Measurements from ENCODE around the gene RHBDD3.
"Not testable (repeated sequence)": the region's sequence is repeated elsewhere in the genome, so short reads cannot be mapped to it uniquely, and the experiment has no call there.

Gene RHBDD3

GRCh38 chr22:29245626-29246385 lies 22.0 kb downstream of the RHBDD3 start:
- no peak for DNase-seq

- DNase-seq = no peak
Measured at GRCh38 chr22:29244785-29245625, 22.8 kb downstream of the RHBDD3 start.

GRCh38 chr22:29243874-29244446 lies 23.8 kb downstream of the RHBDD3 start:
- DNase-seq = no peak

GRCh38 chr22:29240481-29240880 lies 27.3 kb downstream of the RHBDD3 start:
- DNase-seq = peak; percentile 52

GRCh38 chr22:29233277-29233877 lies 34.4 kb downstream of the RHBDD3 start:
- DNase-seq = no peak

- no peak for DNase-seq
Measured at GRCh38 chr22:29231971-29232959, 35.5 kb downstream of the RHBDD3 start.

DNA sequence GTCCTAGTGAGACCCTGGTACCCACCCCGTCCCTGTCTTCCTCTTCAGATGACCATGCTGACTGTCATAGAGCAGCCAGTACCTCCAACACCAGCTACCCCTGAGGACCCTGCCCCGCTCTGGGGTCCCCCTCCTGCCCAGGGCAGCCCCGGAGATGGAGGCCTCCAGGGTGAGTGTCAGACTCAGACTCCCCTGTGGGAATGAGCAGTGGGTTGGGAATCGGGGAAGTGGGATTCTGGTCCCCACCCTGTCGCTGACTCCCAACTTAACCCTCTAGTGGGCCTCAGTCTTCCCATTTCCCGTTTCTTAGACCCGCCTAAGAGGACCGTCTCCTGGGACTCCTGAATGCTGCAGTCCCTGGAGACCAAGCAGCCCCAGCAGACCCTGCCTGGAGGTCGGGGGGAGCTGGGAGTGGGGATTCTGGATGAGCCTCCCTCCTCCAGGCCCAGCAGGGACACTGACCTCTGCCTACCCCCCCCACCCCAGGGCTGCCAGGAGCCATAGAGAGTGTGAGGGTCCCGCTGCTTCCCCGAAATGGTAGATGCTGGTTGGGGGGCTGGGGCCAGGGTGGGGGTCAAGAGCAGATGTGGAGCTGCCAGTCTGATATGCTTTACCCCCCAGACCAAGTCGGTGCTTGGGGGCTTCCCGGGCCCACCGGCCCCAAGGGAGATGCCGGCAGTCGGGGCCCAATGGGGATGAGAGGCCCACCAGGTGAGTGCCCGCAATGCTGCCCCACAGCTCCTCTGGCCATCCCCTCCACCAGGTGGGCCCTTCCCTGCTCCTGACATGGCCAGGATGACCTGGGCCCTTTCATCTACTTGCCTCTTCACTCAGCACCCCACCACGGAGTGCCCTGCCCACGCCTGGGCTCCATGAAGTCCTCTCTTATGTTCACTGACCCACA lies 36.6 kb downstream of the RHBDD3 start:
- DNase-seq = no peak

DNA sequence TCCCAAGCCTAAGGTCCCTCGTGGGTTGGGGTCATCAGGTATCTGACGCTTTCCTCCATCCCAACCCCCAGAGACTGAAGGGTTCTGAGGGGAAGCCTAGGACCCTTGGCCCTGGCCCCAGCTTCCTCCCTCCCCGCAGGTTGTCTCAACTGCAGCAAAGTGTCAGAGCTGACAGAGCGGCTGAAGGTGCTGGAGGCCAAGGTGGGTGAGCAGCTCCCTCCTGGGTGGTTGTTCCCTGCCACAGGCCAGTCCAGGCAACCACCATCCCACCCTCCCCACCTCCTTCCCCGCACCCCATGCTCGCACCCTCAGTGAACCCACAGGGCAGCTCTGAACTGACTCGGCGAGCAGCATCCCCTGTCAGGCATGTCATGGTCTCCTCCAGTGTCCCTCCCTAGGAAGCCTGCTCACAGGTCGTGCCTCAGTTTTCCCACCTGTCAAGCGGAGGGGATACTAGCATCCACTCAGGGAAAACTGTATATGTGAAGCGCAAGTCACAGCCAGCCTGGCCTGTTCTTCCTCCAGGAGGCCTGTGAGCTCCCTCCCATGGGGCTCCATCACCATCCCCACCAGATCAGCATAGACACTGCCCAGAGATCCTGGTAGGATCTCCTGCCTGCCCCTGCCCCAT lies 41.3 kb downstream of the RHBDD3 start:
- no peak for DNase-seq

DNA sequence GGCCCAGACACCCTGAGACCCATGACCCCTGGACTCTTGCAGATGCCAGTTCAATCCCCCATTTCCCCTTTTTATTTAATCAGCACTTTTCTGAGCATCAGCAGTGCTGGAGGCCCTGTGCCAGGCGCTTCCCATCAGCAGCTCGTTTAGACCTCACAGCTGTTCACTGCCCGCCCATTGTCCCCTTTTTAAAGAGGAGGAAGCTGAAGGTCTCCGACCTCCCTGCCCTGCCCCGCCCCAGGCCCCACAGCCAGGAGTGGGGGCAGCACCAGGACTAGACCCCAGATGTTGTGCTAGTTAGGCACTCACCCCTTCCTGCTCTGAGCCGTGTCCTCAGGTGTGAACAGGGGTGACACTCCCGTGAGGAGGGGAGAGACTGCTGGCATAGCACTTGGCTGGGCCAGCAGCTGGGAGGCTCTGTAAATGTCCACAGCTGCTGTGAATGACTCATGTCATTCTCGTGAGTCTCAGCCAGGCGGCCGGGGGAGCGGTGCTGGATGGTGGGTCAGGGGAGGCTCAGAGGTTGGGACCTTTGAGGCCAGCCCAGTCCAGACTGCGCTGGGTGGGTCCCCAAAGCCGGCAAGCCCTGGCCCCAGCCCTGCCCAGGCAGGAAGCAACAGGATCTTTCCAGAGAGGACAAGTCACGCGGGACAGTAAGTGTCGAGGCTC lies 42.2 kb downstream of the RHBDD3 start:
- DNase-seq = no peak

DNA sequence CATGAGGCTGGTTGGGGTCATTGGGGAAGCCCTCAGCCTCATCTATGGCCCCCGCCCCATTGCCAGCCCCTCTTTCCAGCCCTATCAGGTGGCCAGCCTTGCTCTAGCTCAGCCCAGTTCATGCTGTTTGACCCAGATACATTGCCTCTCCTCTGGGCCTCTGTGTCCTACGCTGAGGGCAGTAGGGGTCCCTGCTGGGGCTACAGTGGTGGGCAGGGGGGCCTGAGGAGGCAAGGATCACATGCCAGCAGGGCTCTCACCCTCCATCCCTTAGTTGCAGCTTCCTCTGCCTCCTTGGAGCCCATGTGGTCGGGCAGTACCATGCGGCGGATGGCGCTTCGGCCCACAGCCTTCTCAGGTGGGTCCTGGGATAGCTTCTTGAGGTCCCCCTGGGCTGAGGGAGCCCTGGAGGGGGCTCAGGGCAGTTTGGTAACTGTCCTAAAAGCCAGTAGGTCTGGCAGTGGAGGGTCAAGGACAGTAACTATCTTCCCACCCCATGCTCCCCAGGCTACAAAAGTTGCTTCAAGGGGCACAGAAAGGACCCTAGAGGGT lies 42.8 kb downstream of the RHBDD3 start:
- DNase-seq = no peak

DNA sequence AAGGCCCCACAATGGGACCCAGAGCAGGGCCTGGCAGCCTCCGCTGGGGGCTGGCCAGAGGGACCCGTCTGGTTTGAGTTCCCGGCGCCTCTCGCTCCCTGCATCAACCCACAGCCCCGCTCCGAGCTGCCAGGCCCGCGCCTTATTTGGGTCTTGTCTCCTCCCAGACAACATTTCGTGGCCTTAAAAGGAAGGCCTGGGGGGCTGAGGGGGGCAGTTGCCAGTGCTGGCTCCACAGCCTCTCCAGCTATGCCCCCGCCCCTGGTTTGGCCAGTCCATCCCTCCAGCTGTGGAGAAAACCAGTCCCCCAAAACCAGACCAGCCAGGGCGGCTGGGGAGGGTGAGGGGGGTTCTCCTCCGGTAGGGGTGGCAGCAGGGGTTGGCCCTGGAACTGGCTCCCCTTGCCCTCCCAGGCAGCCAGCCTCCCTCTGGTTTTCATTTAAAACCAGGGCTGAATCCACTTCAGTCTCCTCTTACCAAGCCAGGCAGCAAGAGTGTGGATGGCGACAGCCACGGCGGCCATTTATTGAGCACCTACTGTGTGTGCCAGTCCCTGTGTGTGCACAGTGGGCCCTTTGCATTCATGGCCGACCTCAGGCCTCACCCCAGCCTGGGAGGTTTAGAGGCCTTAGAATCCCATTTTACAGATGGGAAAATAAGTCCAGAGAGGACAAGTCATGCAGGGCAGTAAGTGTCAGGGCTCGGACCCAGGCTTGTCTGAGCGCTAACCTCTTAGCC lies 43.5 kb downstream of the RHBDD3 start:
- no peak for DNase-seq

- DNase-seq = no peak
Measured at GRCh38 chr22:29219881-29220670, 47.7 kb downstream of the RHBDD3 start.

DNA sequence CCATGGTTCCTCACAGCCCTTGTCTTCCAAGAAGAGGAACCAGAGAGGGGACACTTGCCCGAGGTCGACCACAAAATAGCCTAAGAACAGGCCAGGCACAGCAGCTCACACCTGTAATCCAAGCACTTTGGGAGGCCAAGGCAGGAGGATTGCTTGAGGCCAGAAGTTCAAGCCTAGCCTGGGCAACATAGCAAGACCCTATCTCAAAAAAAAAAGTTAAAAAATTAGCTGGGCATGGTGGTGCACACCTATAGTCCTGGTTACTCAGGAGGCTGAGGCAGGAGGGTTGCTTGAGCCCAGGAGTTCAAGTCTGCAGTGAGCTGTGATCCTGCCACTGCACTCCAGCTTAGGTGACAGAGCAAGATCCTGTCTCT lies 48.4 kb downstream of the RHBDD3 start:
- not testable (repeated sequence) for DNase-seq

DNA sequence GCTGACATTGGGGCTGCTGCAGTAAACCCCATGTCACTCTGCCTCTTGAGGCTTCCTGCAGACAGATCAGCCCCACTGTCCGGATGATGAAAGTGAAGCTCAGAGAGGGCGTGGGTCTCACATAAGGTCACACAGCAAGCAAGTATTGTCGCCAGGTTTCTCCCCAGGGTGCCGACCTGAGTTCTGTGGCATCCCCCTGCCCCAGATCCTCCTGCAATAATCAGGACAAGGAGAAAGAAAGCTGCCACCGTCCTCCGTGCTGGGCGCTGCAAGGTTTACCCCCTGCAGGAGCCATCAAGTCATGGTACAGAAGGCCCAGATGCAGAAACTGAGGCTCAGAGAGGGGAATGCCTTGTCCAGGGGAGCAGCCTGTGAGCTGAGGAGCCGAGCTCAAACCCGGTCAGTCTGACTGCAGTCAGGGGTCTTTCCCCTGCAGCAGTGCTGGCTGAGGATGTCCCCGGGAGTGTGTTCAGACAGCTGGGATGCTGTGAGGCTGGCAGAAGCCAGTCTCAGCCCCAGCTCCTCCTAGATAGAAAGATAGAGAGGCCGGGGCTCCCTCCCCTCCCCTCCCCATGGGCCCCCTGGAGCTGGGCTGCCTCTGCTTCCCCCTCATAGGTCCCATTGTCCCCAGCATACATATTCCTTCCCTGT lies 48.9 kb downstream of the RHBDD3 start:
- no peak for DNase-seq

DNA sequence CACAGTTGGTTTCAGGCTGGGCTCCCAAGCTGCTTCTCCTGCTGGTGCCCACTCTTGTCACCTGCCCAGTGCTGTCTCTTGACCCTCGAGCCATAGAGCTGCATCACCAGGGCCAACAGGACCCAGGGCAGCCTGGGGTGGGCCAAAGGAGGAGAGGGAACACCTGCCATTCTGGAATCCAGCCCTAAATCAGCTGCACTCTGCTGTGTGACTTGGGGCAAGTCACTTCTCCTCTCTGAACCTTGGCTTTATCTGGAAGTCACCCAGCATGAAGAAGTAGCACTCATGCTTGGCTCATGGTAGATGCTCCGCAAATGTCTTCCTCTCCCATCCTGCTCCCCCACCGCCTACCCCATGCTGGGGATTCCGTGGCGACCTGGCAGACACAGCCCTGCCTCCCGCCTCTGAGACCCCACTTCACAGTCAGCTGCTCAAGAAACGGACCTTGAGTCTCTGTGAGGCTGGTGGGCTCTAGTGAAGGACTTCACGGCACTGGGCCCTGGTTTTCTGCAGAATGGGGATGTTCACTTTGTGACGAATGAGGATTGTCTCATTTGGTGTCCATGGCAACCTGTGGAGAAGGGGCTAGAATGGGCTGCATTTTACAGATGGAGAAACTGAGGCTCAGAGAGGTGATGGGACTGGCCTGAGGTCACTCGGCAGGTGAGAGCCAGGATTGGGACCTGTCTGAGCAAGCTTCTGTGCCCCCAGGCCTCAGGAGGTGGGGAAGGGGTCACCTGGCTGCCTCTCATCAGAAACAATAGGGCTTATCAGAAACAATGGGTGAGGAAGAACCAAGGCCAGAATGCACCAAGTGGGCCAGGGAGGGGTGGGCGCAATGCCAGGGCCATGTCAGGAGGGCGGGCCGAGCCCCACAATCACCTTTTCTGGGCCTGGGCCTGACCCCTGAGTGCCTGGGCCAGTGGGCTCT lies 49.7 kb downstream of the RHBDD3 start:
- no peak for DNase-seq
